Heart left ventricle (tissue), 13 donors: Measurements from ENCODE around the gene TMEM178B.

Experiments used
- CTCF ChIP-seq, 12 donors: fragments of 200-600 bp; sonication (generic) in 4 of 12; IDR thresholded peaks; one replicate each; pipeline versions ENCODE4 v1.5.0 to v1.8.0; 2018 to 2022; ENCODE audit warnings: antibody characterized with exemption in 12 of 12, mild to moderate bottlenecking in 5 of 12
- POLR2A ChIP-seq, 2 donors: fragments of 450-650 bp; IDR thresholded peaks; one replicate each; pipeline ENCODE4 v1.6.1; 2017; ENCODE audit warnings: antibody characterized with exemption in 2 of 2, mild to moderate bottlenecking in 2 of 2, moderate library complexity in 2 of 2
- donor health status: ischemic (EF 13 %, LVEDD 7.1; RV severe dilation, severe dysfunction).
- donor health status: DM: no; HTN: yes; CAD: no.
- donor health status: DM: no; HTN: no; CAD: no.
- donor health status: ischemic (EF 25% LVEDD 6.9; RV normal size, moderate dysfunction).
- donor health status: ischemic (EF 25% LVEDD 5.7; RV mildly dilated, moderate dysfunction).
- donor health status: ischemic (EF 35%, LVEDD 5.7; RV mildly dilated, moderate dysfunction).
- donor health status: nonischemic (EF 11% LVEDD 7.7; RV severe dilation, severe dysfunction).
- donor health status: DM: yes; HTN: yes; CAD: no.
- donor health status: PGD.
- donor health status: ischemic (EF 29% LVEDD 5.4; RV normal size, mild dysfunction).
- donor health status: nonischemic (EF 23%, LVEDD 6.1; RV moderate dilation, normal function).

- TF ChIP-seq CTCF (IDR thresholded peaks at IDR 0.05), result no peak
- TF ChIP-seq POLR2A (IDR thresholded peaks at IDR 0.05), result no peak
Measured at GRCh38 chr7:141359740-141360415, 286.0 kb downstream of the TMEM178B start.
